ENCODE measurements around the gene NPAS1.

GRCh38 chr19:47002853-47003610, 16.6 kb upstream of the NPAS1 start:
- TF ChIP-seq POLR2A (IDR thresholded peaks at IDR 0.05): no peak
- no peak for TF ChIP-seq CTCF (IDR thresholded peaks at IDR 0.05)
